NT2/D1 (cell line): ENCODE results near the gene KYNU.

Experiments used
- SUZ12 ChIP-seq: IDR thresholded peaks from 2 replicates; pipeline ENCODE4 v1.6.1; 2011; ENCODE audit not compliant: insufficient read length, insufficient read depth; ENCODE audit errors: extremely low read depth
- YY1 ChIP-seq: IDR thresholded peaks from 2 replicates; pipeline ENCODE4 v1.6.1; 2011; ENCODE audit not compliant: insufficient read length, insufficient read depth

GRCh38 chr2:143034292-143035074 is 157.0 kb downstream of the KYNU start:
- TF ChIP-seq YY1 (no peak), SUZ12 (no peak)
